ENCODE measurements around the gene KCNN2.

KCNN2 gene

GRCh38 chr5:114362977-114363761 lies 1.3 kb downstream of the KCNN2 start:
- peak; percentile 47 for DNase-seq (ENCODE audit: low read depth)

- peak; percentile 7 for DNase-seq (ENCODE audit: low read depth)
These were observed 2.0 kb downstream of the KCNN2 start for GRCh38 chr5:114363837-114364236.

GRCh38 chr5:114367029-114367428 lies 5.2 kb downstream of the KCNN2 start:
- DNase-seq (ENCODE audit: low read depth) = peak; percentile 61

- no peak for DNase-seq (ENCODE audit: low read depth)
These were observed 8.0 kb downstream of the KCNN2 start for GRCh38 chr5:114369680-114370417.

- DNase-seq (ENCODE audit: low read depth) = no peak
These were observed 15.4 kb downstream of the KCNN2 start for GRCh38 chr5:114377050-114377844.

GRCh38 chr5:114377946-114378345 lies 16.1 kb downstream of the KCNN2 start:
- no peak for DNase-seq (ENCODE audit: low read depth)

GRCh38 chr5:114380721-114381120 lies 18.9 kb downstream of the KCNN2 start:
- no peak for DNase-seq (ENCODE audit: low read depth)

- peak; percentile 70 for DNase-seq (ENCODE audit: low read depth)
These were observed 25.6 kb downstream of the KCNN2 start for GRCh38 chr5:114387433-114387832.

GRCh38 chr5:114390431-114390830 lies 28.6 kb downstream of the KCNN2 start:
- no peak for DNase-seq (ENCODE audit: low read depth)

- peak; percentile 77 for DNase-seq (ENCODE audit: low read depth)
These were observed 29.5 kb downstream of the KCNN2 start for GRCh38 chr5:114391321-114391720.

GRCh38 chr5:114393159-114393558 lies 31.3 kb downstream of the KCNN2 start:
- DNase-seq (ENCODE audit: low read depth) = no peak

- DNase-seq (ENCODE audit: low read depth) = no peak
These were observed 40.3 kb downstream of the KCNN2 start for GRCh38 chr5:114402206-114402605.

- DNase-seq (ENCODE audit: low read depth) = no peak
These were observed 45.9 kb downstream of the KCNN2 start for GRCh38 chr5:114407783-114408182.

GRCh38 chr5:114408847-114409246 lies 47.0 kb downstream of the KCNN2 start:
- no peak for DNase-seq (ENCODE audit: low read depth)

- DNase-seq (ENCODE audit: low read depth) = peak; percentile 8
These were observed 49.6 kb downstream of the KCNN2 start for GRCh38 chr5:114411380-114411931.

GRCh38 chr5:114412510-114413171 lies 50.8 kb downstream of the KCNN2 start:
- peak; percentile 96 for DNase-seq (ENCODE audit: low read depth)

- DNase-seq (ENCODE audit: low read depth) = no peak
These were observed 53.9 kb downstream of the KCNN2 start for GRCh38 chr5:114415760-114416159.

GRCh38 chr5:114416254-114416653 lies 54.4 kb downstream of the KCNN2 start:
- no peak for DNase-seq (ENCODE audit: low read depth)

- no peak for DNase-seq (ENCODE audit: low read depth)
These were observed 55.6 kb downstream of the KCNN2 start for GRCh38 chr5:114417519-114417918.

- no peak for DNase-seq (ENCODE audit: low read depth)
These were observed 56.6 kb downstream of the KCNN2 start for GRCh38 chr5:114418176-114419066.

GRCh38 chr5:114419067-114419388 lies 57.2 kb downstream of the KCNN2 start:
- DNase-seq (ENCODE audit: low read depth) = no peak

Measured in EH (cell line).